Brain pericyte (primary cell): ENCODE measurements around the gene BCL7A.
"Not testable (repeated sequence)": the region's sequence is repeated elsewhere in the genome, so short reads cannot be mapped to it uniquely, and the experiment has no call there.

Experiments
- DNase-seq: peaks from one replicate; pipeline ENCODE4 v3.0.0-alpha.2; 2012; ENCODE audit warnings: low read depth, low spot score

BCL7A gene

DNA sequence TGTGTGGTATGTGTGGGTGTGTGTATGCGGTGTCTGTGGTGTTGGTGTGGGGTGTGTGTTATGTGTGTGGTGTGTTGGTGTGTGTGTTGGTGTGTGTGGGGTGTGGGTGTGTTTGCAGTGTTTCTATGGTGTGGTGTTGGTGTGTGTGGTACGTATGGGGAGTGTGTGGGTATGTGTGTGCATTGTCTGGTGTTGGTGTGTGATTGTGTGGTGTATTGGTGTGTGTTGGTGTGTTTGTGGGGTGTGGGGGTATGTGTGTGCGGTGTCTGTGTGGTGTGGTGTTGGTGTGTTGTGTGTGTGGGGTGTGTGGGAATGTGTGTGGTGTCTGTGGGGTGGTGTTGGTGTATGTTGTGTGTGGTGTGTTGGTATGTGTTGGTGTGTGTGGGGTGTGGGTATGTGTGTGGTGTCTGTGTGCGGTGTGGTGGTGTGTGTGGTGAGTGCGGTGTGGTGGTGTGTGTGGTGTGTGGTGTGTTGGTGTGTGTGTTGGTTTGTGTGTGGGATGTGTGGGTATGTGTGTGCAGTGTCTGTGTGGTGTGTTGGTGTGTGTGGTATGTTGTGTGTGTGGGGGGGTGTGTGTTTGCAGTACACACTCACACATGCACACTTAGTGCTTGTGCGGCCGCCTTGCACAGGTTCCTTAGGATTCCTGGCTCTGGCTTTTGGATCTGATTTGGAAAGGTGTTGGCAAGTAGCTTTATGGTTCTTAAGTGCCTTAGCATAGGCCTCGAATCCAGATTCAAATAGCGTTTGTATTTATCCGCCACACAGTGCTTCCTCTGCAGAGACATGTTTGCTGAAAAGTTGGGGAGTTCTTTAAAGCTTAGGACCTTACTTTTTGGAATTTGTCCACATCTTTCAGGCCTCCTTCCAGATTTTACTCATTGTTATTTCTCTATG lies 73.3 kb downstream of the BCL7A start:
- no peak for DNase-seq

- DNase-seq, result no peak
These were observed 74.3 kb downstream of the BCL7A start for GRCh38 chr12:122096014-122096413.

- no peak for DNase-seq
These were observed 75.0 kb downstream of the BCL7A start for GRCh38 chr12:122096591-122097149.

DNA sequence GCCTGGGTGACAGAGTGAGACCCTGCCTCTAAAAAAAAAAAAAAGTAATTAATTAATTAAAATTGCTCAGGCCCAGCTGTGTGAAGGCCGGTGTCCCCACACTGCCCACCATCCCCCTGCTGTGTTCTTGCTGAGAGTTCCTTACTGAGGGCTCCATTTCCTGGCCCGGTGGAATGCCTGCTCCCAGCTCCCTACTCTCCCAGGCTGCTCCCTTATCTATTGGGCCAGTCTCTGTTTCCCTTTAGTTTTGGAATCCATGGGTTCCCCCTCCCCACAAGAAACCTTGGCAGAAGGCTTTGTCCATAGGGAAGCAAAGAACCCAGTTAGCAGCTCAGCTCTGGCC lies 75.9 kb downstream of the BCL7A start:
- DNase-seq, result no peak

- no peak for DNase-seq
These were observed 76.5 kb downstream of the BCL7A start for GRCh38 chr12:122097927-122098756.

DNA sequence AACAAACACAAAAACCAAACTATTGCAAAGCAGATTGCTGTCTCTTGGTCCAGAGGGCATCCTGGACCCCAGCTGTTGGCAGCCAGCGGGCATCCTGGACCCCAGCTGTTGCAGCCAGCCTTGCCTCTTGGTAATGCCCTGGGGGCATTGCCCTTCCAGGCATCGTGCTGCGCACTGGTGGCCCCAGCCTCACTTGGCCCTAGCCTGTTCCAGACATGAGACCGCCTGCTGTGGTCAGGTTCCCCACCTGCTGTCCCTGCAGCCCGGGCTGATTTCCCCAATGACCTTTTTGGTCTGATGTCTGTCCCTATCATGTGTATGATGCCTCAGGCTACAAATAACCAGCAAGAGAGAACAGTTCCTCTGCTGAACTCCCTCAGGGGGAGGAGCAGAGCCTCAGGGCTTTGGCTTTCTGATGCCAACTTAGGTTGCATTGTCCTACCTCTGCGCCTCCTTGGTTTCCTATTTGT lies 77.6 kb downstream of the BCL7A start:
- DNase-seq, result no peak

DNA sequence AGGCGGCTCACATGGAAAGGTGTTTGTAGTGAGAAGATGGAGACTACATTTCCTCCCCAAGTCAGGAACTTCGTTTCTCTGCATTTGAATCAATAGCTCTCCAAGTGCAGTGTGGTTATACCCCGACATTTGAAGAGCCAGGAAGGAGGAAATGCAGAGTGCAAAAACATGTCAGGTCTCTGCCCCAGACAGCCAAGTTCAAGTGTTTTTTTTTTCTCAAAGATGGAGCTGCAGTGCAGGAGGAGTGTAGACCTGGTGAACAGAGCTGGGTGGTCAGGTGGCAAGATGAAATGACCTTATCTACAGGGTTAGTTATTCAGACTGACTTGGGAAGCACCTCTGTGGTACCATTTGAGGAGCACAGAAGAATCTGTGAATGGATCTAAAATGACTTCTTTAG lies 78.2 kb downstream of the BCL7A start:
- no peak for DNase-seq

GRCh38 chr12:122100568-122100967 lies 78.9 kb downstream of the BCL7A start:
- DNase-seq, result no peak

- no peak for DNase-seq
These were observed 80.6 kb downstream of the BCL7A start for GRCh38 chr12:122102331-122102730.

GRCh38 chr12:122104844-122105243 lies 83.2 kb downstream of the BCL7A start:
- no peak for DNase-seq

- not testable (repeated sequence) for DNase-seq
These were observed 83.8 kb downstream of the BCL7A start for GRCh38 chr12:122105496-122105895.

DNA sequence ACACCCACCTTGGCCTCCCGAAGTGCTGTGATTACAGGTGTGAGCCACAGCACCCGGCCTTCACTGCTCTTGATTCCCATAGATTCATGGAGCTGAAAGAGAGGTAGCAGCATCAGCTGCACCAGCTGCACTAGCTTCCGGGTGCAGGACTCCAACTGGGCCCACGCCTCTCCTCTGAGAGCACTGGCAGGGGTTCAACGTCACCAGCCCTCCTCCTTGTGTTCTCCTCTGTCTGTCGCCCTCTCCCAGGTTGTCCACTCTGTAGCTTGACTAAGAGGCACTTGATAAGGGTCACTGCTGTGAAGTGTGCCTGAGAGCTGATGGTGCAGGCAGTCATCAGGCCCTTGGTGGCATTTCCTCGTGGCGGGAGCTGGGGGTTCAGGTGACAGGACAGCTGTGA lies 85.2 kb downstream of the BCL7A start:
- DNase-seq, result no peak

DNA sequence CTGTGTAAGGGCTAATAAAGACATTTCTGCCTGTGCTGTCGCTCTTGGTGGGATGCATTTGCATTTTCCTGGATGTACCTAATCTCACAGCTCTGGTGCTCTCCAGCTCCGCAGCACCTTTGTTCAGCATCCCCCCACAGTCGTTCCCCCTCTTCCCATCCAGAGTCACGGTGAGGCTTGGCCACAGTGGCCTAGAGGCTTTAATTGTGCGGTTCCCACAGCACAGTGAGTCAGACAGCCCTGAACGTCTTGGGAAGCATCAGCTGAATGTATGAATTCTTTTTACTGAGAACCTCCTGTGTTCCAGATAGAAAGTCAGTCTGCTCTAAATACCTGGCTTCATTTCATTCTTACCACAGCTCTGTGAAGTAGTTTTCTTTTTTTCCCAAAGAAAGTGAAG lies 85.6 kb downstream of the BCL7A start:
- no peak for DNase-seq

DNA sequence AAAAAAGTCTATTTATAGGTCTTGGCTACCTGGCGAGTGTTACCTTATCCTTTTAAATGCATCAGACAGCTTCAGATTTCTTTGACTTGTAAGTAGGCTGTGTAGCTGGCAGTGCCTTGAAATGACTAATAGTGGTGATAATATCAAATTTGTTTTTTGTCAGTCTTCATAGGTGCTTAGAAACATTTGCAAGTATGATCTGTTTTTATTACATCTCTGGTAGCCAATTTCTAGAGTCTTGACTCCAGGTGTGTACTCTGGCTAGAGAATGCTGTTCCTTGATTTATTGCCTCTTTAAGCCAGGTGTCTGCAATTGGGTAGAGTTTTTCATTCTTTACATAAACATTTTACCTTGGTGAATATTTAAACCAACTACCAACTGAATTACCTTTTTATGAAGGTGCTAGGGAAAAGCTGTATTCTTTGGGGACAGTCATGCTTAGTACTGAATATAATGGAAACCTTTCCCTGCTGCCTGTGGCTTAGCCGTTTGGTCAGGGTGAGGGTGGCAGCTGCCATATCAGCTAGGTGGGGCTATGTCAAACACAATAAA lies 89.5 kb downstream of the BCL7A start:
- no peak for DNase-seq
